ENCODE results near the gene GASK1A. TPM values are rescaled to one million over a fixed set of nuclear protein-coding genes. Genes with fewer than 3 reads are reported as not detected.

Gene GASK1A
- total and polyA plus RNA-seq, 2 donors (not counting 3 experiments of a cell fraction or from before 2014, with no cell fraction given), result 0.04 TPM; not detected in 1

- Histone ChIP-seq H3K36me3 (ENCODE audit: control insufficient read depth in 2 of 2, extremely low read depth in 1 of 2, insufficient read depth in 2 of 2, low read length in 2 of 2) (no peaks in the 10 kb centered on the region), H3K27me3 (ENCODE audit: control insufficient read depth in 2 of 2, insufficient read depth in 2 of 2, low read length in 2 of 2) (peaks cover 3 to 5% of the 10 kb centered on the region in 2 experiments), H3K4me2 (ENCODE audit: insufficient read depth, low read length) (no peak overlapping the region), H3K79me2 (ENCODE audit: control insufficient read depth, insufficient read depth, low read length) (no peaks in the 10 kb centered on the region), H2AFZ (ENCODE audit: low read depth, low read length) (no peak overlapping the region), H3K9me3 (replicated peaks; ENCODE audit: control insufficient read depth, insufficient read depth, low read length) (no peaks in the 10 kb centered on the region), H3K4me3 (replicated peaks in 1 of 3; ENCODE audit: insufficient read depth in 1 of 3, low read depth in 1 of 3, low read length in 3 of 3) (no peak overlapping the region), H3K9me1 (replicated peaks; ENCODE audit: control insufficient read depth, extremely low read depth, insufficient read depth, low read length) (no peaks in the 10 kb centered on the region), H3K4me1 (ENCODE audit: control insufficient read depth, extremely low read depth, insufficient read depth, low read length) (no peaks in the 10 kb centered on the region), H3K9ac (replicated peaks; ENCODE audit: extremely low read depth, insufficient read depth, low read length) (no peak overlapping the region), H3K27ac (ENCODE audit: insufficient read depth, low read depth, low read length) (no peak overlapping the region), H4K20me1 (replicated peaks; ENCODE audit: control insufficient read depth, extremely low read depth, insufficient read depth, low read length) (no peaks in the 10 kb centered on the region)
- ChIA-PET POLR2A (no interaction called here), CTCF (interaction anchor here (0.8 to 5.9 kb wide), 14 partner anchors 9 to 1275 kb away, joined by 3 to 115 read pairs (median 9); no protein-coding TSS in a partner anchor)
- intact Hi-C loops (cut with micrococcal nuclease), result loop anchor here (1.0 to 10.0 kb wide), 5 partner anchors 195 to 1238 kb away; partner anchors contain the start of gene SNRK
- no peak for TF ChIP-seq POLR2A (IDR thresholded peaks at IDR 0.05; ENCODE audit: low read depth, low read length)
- no peak for TF ChIP-seq CTCF (IDR thresholded peaks at IDR 0.05; ENCODE audit: extremely low read depth in 1 of 2, insufficient read depth in 1 of 2, low read depth in 1 of 2, low read length in 2 of 2)
- TF ChIP-seq JUN (IDR thresholded peaks at IDR 0.05; ENCODE audit: borderline replicate concordance, insufficient read depth, insufficient read length, low read depth), result no peak
- TF ChIP-seq POLR2AphosphoS5 (IDR thresholded peaks at IDR 0.05; ENCODE audit: insufficient read depth, low read depth, low read length), result no peak
- TF ChIP-seq FOS (IDR thresholded peaks at IDR 0.05; ENCODE audit: borderline replicate concordance, insufficient read depth, low read length), result no peak
- no peak for TF ChIP-seq EZH2 (IDR thresholded peaks at IDR 0.05; ENCODE audit: borderline replicate concordance, low read depth, low read length, severe bottlenecking)
- TF ChIP-seq GATA2 (IDR thresholded peaks at IDR 0.05; ENCODE audit: insufficient read depth, insufficient read length, low read depth, low read length), result no peak
- no peak for TF ChIP-seq MAX (IDR thresholded peaks at IDR 0.05; ENCODE audit: insufficient read depth, insufficient read length)
- TF ChIP-seq MYC (IDR thresholded peaks at IDR 0.05; ENCODE audit: low read depth, low read length), result no peak
- no peak for FAIRE-seq
- no peak for DNase-seq (ENCODE audit: low read depth, low spot score)
- dilution Hi-C loops (cut with MboI; ENCODE audit: extremely low pct_ligation_motif_present, low sequenced_read_pairs), result no loop called here
- BruUV-seq (replicated peaks), result no TSS peak
Observed at GRCh38 chr3:42960786-42961185, 18.3 kb upstream of the GASK1A start.

Measured in endothelial cell of umbilical vein (primary cell).